ENCODE measurements around the gene CATSPER3.

GRCh38 chr5:134993161-134993560 is 25.5 kb downstream of the CATSPER3 start:
- no peak for TF ChIP-seq CTCF (optimal IDR thresholded peaks at IDR 0.05 in 1 of 3, IDR thresholded peaks at IDR 0.05 in 1 of 3, conservative IDR thresholded peaks at IDR 0.05 in 1 of 3; ENCODE audit: extremely low read depth in 1 of 3, insufficient read depth in 2 of 3, low read length in 3 of 3)
- TF ChIP-seq EZH2 (IDR thresholded peaks at IDR 0.05; ENCODE audit: low read length): no peak
